Adrenal gland (tissue), 12 donors: Measurements from ENCODE around the gene PHF13. TPM values are rescaled to one million over a fixed set of nuclear protein-coding genes. Genes with fewer than 3 reads are reported as not detected.
"Not testable (repeated sequence)": the region's sequence is repeated elsewhere in the genome, so short reads cannot be mapped to it uniquely, and the experiment has no call there.

Experiments
- DNase-seq, 7 donors: peaks; one replicate each; pipeline ENCODE4 v3.0.0-alpha.2; 2019 to 2020
- H3K27ac ChIP-seq, 5 donors: fragments of 200-600 bp; sonication (generic) in 4 of 5; 1 replicate in 3 of 5; 2 replicates in 2 of 5; pipeline versions ENCODE4 v1.5.1 to v1.8.0; 2016 to 2020; ENCODE audit warnings: mild to moderate bottlenecking in 1 of 5
- H3K27me3 ChIP-seq: fragments of 200-600 bp; 2 replicates; pipeline ENCODE4 v1.8.0; 2021
- H3K36me3 ChIP-seq, 2 donors: fragments of 200-600 bp; replicated peaks in 1 of 2; 1 replicate in 1 of 2; 2 replicates in 1 of 2; pipeline versions ENCODE4 v1.5.1 to v1.8.0; 2018 to 2022
- H3K4me1 ChIP-seq, 2 donors: fragments of 200-600 bp; replicated peaks in 1 of 2; 1 replicate in 1 of 2; 2 replicates in 1 of 2; pipeline versions ENCODE4 v1.5.1 to v1.8.0; 2018 to 2021
- H3K4me3 ChIP-seq, 4 donors: fragments of 200-600 bp; sonication (generic) in 3 of 4; one replicate each; pipeline ENCODE4 v1.5.1; 2016 to 2018
- H3K9me3 ChIP-seq, 3 donors: fragments of 200-600 bp; sonication (generic) in 1 of 3; replicated peaks in 1 of 3; 1 replicate in 2 of 3; 2 replicates in 1 of 3; pipeline versions ENCODE4 v1.5.1 to v1.8.0; 2016 to 2021
- POLR2A ChIP-seq, 2 donors: fragments of 450-650 bp; IDR thresholded peaks; one replicate each; pipeline ENCODE4 v1.6.1; 2017; ENCODE audit warnings: antibody characterized with exemption in 2 of 2, mild to moderate bottlenecking in 2 of 2, moderate library complexity in 1 of 2
- WGBS, 4 donors: extraction: QIAGEN DNeasy Blood & Tissue Kit in 2 of 4; methylation state at CpG; one replicate each; pipeline versions ENCODE4 v1.1.5 to v1.1.7; 2013 to 2017; 5-methylcytosine and 5-hydroxymethylcytosine counted together
- intact Hi-C, 2 donors: fragments of 100-400 bp; cut with DNase I; formaldehyde crosslinking; loops; one replicate each; pipeline versions ENCODE4 v1.14.1 to v1.15.0; 2022 to 2023
- polyA plus RNA-seq, 3 donors: library from polyadenylated mRNA; stranded (reverse); fragments of 200-250 nt in 2 of 3; fragments of 350-450 nt in 1 of 3; fragmentation: Illumina TruSeq in 1 of 3; extraction: RNeasy Lipid Tissue Mini Kit (QIAGEN cat#74804) in 1 of 3; gene quantifications; one replicate each; pipeline ENCODE4 v1.2.3, GENCODE V29; 2013 to 2014
- total RNA-seq, 9 donors: library from RNA; depleted of rRNA in 4 of 9; stranded (reverse); fragments of >200 nt in 4 of 9; fragments of 120-200 nt in 1 of 9; fragmentation: NEBNext Ultra II Directional in 1 of 9; extraction: Animal tissue kit (Norgen Biotek cat#: 25700) in 1 of 9; gene quantifications; one replicate each; pipeline versions ENCODE4 v1.1.0 to v1.2.4, GENCODE V29; 2013 to 2023
- TF ChIP-seq, protein P1 (sequence below), 6 experiments: fragments of 450-650 bp in 4 of 6; fragments of 200-600 bp in 2 of 6; sonication (generic) in 1 of 6; IDR thresholded peaks; 1 replicate in 5 of 6; 2 replicates in 1 of 6; pipeline versions ENCODE4 v1.5.1 to v1.8.0; 2016 to 2021; ENCODE audit warnings: antibody characterized with exemption in 6 of 6, mild to moderate bottlenecking in 2 of 6, moderate library complexity in 1 of 6
- donor health status: healthy with polysubstance abuse.
- donor health status: Bipolar disorder and iron deficiency.
- donor health status: DM: yes; HTN: yes; CAD: no.
- donor health status: DM: no; HTN: no; CAD: no.
- donor health status: DM: no; HTN: no; CAD: no.
- donor health status: DM: yes; HTN: yes; CAD: no.

The PHF13 gene
- total and polyA plus RNA-seq, 12 donors: 4.7 to 20.1 (median 12.9) TPM

DNA sequence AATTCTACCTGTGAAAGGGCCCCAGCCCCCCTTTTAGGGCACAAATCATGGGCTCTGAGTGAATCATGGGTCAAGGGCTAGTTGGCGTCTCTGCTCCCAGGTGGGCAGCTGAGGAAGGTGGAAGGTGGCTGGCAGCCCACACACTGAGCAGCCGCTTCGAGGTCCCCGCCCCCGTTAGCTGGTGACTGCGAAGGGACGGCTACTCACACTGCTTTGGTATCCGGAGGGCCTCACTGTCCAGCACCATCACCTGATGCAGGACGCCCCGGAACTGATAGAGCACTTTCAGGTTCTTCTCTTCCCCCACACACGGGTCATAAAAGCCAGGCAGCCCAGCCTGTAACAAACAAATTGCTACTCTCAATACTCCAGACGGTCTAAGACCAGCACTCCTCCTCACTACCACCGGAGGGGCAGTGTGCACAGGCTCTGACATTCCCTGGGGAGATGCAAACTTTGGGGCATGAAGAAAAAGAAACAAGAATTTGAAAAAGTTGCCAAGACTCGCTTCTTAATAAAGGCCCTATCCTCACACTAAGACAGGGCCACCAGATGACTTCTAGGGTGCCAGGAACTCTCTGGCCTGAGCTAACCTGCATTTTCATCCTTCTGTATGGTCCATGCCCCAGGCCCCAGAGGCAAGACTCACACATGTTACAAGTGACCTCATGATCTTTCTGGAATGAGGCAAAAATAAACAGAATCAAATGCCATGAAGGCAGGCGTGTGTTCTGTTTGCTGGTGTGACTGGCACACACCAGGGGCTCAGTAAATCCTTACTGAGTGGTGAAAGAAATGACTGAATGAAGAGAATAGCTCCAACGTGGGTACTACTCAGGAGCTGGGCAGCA is 22.6 kb downstream of the PHF13 start:
- Histone ChIP-seq H3K9me3 (no peaks in the 10 kb centered on the region), H3K4me3 (no peak overlapping the region), H3K27me3 (no peaks in the 10 kb centered on the region), H3K36me3 (peaks cover 0 to 94% of the 10 kb centered on the region in 2 donors), H3K4me1 (no peaks in the 10 kb centered on the region), H3K27ac (no peak overlapping the region)
- DNase-seq: no peak
- TF ChIP-seq POLR2A (IDR thresholded peaks at IDR 0.05): no peak
- TF ChIP-seq, protein P1, sequence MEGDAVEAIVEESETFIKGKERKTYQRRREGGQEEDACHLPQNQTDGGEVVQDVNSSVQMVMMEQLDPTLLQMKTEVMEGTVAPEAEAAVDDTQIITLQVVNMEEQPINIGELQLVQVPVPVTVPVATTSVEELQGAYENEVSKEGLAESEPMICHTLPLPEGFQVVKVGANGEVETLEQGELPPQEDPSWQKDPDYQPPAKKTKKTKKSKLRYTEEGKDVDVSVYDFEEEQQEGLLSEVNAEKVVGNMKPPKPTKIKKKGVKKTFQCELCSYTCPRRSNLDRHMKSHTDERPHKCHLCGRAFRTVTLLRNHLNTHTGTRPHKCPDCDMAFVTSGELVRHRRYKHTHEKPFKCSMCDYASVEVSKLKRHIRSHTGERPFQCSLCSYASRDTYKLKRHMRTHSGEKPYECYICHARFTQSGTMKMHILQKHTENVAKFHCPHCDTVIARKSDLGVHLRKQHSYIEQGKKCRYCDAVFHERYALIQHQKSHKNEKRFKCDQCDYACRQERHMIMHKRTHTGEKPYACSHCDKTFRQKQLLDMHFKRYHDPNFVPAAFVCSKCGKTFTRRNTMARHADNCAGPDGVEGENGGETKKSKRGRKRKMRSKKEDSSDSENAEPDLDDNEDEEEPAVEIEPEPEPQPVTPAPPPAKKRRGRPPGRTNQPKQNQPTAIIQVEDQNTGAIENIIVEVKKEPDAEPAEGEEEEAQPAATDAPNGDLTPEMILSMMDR (IDR thresholded peaks at IDR 0.05): no peak
- intact Hi-C loops: no loop called here
- WGBS, 4 donors: 60 to 82% (median 75%) methylated on average over 5 to 16 of the region's 16 CpGs

- WGBS, 4 donors: 83 to 97% (median 94%) methylated on average over 4 to 6 of the region's 6 CpGs
- H3K27ac ChIP-seq, H3K27me3 ChIP-seq, intact Hi-C loops, DNase-seq, H3K9me3 ChIP-seq, H3K4me1 ChIP-seq, H3K4me3 ChIP-seq: not testable (repeated sequence)
- H3K36me3 ChIP-seq: peaks cover 0 to 89% of the 10 kb centered on the region in 2 donors
Measured at GRCh38 chr1:6636778-6637177, 23.2 kb downstream of the PHF13 start.

- intact Hi-C loops: no loop called here
- TF ChIP-seq POLR2A (IDR thresholded peaks at IDR 0.05): no peak
- TF ChIP-seq, protein P1 (IDR thresholded peaks at IDR 0.05): no peak
- 87 to 94% (median 90%) methylated on average over 3 to 9 of the region's 9 CpGs for WGBS, 4 donors
- Histone ChIP-seq H3K36me3 (peaks cover 0 to 88% of the 10 kb centered on the region in 2 donors), H3K4me3 (no peak overlapping the region), H3K27ac (peak overlapping the region in 1 of 5 donors; percentile 38), H3K9me3 (no peaks in the 10 kb centered on the region), H3K4me1 (no peaks in the 10 kb centered on the region), H3K27me3 (no peaks in the 10 kb centered on the region)
- DNase-seq: no peak
Measured at GRCh38 chr1:6637770-6638169, 24.2 kb downstream of the PHF13 start.

DNA sequence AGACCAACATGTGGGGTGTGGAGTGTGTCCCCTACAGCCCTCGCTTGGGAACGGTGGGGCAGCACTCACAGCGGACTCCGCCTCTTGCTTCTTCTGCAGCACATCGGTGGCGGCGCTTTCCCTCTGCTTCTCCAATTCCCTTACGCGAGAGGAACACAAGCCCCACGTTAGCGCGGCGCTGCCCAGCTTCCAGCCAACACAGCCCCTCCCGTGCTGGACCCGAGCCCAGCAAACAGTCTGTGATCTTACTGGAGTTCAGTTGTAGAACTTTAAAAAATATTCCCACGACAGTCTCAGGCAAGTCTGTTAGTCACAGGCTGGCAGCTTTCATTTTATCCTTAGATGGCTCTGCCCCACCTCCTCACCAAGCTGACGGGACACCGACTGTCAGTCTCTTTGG is 24.7 kb downstream of the PHF13 start:
- H3K27me3 ChIP-seq: no peaks in the 10 kb centered on the region
- peaks cover 0 to 88% of the 10 kb centered on the region in 2 donors for H3K36me3 ChIP-seq
- 39 to 70% (median 57%) methylated on average over 11 to 18 of the region's 18 CpGs for WGBS, 4 donors
- DNase-seq: peak; percentile 68 to 92 (median 86)
- H3K4me3 ChIP-seq: no peak overlapping the region
- TF ChIP-seq POLR2A (IDR thresholded peaks at IDR 0.05): peak in 1 of 2 donors; percentile 32
- TF ChIP-seq, protein P1 (IDR thresholded peaks at IDR 0.05): no peak
- peak overlapping the region in 1 of 5 donors; percentile 38 for H3K27ac ChIP-seq
- intact Hi-C loops: no loop called here
- no peaks in the 10 kb centered on the region for H3K9me3 ChIP-seq
- H3K4me1 ChIP-seq: no peaks in the 10 kb centered on the region

DNA sequence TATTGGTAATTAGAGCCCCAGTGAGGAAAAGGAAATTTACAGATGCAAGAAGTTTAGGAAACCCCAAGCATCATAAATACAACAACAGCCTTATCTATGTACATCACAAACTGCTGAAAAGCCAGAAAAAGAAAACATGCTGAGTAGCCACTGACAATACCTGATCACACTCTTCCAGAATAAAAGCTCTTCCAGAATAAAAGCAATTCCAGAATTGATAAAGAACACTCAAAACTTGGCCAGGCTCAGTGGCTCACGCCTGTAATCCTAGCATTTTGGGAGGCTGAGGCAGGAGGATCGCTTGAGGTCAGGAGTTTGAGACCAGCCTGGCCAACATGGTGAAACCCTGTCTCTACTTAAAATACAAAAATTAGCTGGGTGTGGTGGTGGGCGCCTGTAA is 27.3 kb downstream of the PHF13 start:
- WGBS, 4 donors: 83 to 91% (median 87%) methylated on average over 3 of the region's 3 CpGs
- H3K27me3 ChIP-seq, H3K9me3 ChIP-seq, H3K4me1 ChIP-seq, DNase-seq, H3K27ac ChIP-seq, H3K4me3 ChIP-seq: not testable (repeated sequence)
- intact Hi-C loops: loop anchor here (10.0 kb wide), 1 partner anchor 156 kb away; no protein-coding TSS in a partner anchor
- peaks cover 0 to 87% of the 10 kb centered on the region in 2 donors for H3K36me3 ChIP-seq
